Choroid plexus epithelial cell (primary cell): Measurements from ENCODE around the gene INAFM2.

ENCODE experiments used
- DNase-seq: peaks from one replicate; pipeline ENCODE4 v3.0.0-alpha.2; 2010; ENCODE audit warnings: low read depth
- H3K4me3 ChIP-seq: 2 replicates; pipeline ENCODE4 v1.5.1; 2011; ENCODE audit warnings: low read depth, mild to moderate bottlenecking, control low read depth, low read length, moderate library complexity
- CTCF ChIP-seq: conservative IDR thresholded peaks from 2 replicates; pipeline ENCODE4 v1.5.1; 2011; ENCODE audit warnings: low read depth, mild to moderate bottlenecking, control low read depth, inconsistent platforms, low read length, moderate library complexity

INAFM2 gene

GRCh38 chr15:40282869-40283614, 40.5 kb upstream of the INAFM2 start, which contains the start of gene ANKRD63:
Gene ANKRD63, minus strand, starts transcription at chr15:40283064. Its CDS starts 478 bp downstream, at chr15:40282586.
- DNase-seq = no peak
- H3K4me3 ChIP-seq = peak within 1 kb of the TSS; percentile 38
- no peak for TF ChIP-seq CTCF

DNA sequence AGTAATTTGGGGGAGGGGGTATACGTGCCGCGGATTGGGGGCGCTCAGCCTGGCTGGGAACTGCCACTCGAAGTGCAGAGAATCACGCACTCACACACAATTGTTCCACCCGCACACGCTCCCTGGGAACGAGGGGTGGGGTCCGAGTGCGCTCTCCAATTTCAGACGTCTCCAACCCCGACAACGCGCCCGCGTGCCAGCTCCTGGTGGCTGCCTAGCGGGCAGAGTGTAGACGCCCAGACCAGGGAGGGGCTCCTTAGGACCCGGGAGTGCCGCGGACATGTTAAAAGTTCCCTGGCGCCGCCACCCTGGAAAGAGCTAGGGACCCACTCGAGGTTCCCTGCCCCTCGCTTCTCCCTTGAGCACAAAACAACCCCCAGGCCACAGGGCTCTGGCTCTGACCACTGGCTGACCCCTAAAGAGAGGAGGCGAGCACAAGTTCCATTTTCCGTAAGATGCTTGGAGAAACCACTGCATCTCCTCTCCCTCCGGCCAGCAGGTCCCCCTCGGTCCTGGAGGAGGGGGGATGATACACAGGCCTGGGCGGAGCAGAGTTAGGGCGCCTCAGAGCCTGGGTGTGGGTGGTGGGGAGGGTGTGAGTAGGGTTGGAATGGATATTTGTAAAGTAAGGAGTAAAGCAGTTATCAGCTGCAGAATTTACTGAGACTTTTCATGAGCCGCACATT, 39.7 kb upstream of the INAFM2 start:
- DNase-seq = no peak
- no peak for TF ChIP-seq CTCF
- no peak overlapping the region for H3K4me3 ChIP-seq

- DNase-seq = peak; percentile 50
- H3K4me3 ChIP-seq = no peak overlapping the region
- no peak for TF ChIP-seq CTCF
Measured at GRCh38 chr15:40285151-40285550, 38.3 kb upstream of the INAFM2 start.

DNA sequence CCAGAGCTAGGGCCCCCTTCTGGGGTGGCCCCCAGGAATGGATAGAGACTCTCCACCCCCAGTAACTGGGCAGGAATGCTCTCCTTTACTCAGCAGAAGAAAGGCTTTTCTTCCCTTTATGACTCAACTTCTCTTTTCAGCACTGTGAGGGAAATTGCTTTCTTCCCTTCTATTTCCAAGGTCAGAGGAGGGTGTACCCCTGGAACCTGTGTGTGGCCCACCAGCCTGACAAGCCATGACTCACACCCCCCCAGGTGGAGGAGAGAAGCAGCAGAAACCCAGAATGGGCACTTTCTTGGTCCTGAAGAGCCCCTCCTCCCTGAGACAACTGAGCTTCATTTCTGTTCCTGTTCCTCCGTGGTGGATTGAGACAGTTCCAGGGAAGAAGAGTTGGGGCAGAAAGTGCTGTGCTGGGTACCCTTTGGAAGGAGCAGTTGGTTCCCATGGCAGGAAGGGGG, 37.9 kb upstream of the INAFM2 start:
- no peak for TF ChIP-seq CTCF
- DNase-seq = no peak
- no peak overlapping the region for H3K4me3 ChIP-seq

- no peak for TF ChIP-seq CTCF
- H3K4me3 ChIP-seq = no peak overlapping the region
- no peak for DNase-seq
Measured at GRCh38 chr15:40286061-40286532, 37.4 kb upstream of the INAFM2 start.

DNA sequence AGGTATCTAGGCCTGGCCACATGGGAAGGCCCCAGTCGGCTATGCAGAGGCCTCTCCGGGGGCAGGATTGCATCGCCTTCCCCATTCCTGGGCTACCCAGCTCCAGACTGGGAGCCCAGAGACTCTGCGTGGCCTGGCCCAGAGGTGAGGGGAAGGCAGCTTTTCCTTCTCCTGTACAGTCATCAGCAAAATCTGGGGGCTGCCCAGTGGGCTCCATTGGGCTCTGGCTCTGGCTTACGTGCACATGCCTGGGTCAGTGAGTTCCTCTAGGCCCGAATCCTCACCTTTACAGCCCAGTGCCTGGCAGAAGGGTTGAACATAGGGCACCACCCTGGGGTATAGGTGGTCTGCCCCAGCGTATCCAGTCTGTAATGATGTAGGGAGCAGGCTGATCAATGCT, 36.7 kb upstream of the INAFM2 start:
- no peak for DNase-seq
- no peak overlapping the region for H3K4me3 ChIP-seq
- TF ChIP-seq CTCF = no peak
